Measurements from ENCODE around the gene AGMO. TPM values are rescaled to one million over a fixed set of nuclear protein-coding genes. Genes with fewer than 3 reads are reported as not detected.
"Not testable (repeated sequence)": the region's sequence is repeated elsewhere in the genome, so short reads cannot be mapped to it uniquely, and the experiment has no call there.

The AGMO gene
- total RNA-seq, 1 donor from 2014 or later = not detected

- DNase-seq (ENCODE audit: low read depth) = no peak
- TF ChIP-seq CTCF (conservative IDR thresholded peaks at IDR 0.05; ENCODE audit: low read depth, low read length) = no peak
- H3K4me3 ChIP-seq (ENCODE audit: low read depth, low read length) = no peak overlapping the region
Measured at GRCh38 chr7:15543256-15543655, 18.6 kb downstream of the AGMO start.

- DNase-seq (ENCODE audit: low read depth) = no peak
- no peak overlapping the region for H3K4me3 ChIP-seq (ENCODE audit: low read depth, low read length)
- no peak for TF ChIP-seq CTCF (conservative IDR thresholded peaks at IDR 0.05; ENCODE audit: low read depth, low read length)
Measured at GRCh38 chr7:15527648-15528047, 34.2 kb downstream of the AGMO start.

GRCh38 chr7:15525652-15526263 is 36.1 kb downstream of the AGMO start:
- no peak overlapping the region for H3K4me3 ChIP-seq (ENCODE audit: low read depth, low read length)
- TF ChIP-seq CTCF (conservative IDR thresholded peaks at IDR 0.05; ENCODE audit: low read depth, low read length) = no peak
- no peak for DNase-seq (ENCODE audit: low read depth)

DNA sequence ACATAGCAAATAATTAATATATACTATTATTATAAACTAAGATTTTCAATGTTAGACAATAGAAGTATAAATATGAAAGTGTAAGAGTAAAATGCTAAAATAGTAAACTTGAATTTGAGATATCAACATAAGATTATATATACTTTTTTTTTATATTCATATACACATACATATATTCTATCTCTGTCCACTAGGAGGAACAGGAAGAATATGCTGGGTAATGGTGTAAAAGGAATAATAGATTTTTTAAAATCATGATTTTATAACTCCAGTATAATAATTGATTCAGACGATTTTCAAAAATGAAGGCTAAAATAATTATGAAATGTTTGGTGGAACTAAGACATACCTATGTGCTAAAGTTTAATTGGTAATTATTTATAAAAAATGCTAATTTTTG is 37.7 kb downstream of the AGMO start:
- TF ChIP-seq CTCF (conservative IDR thresholded peaks at IDR 0.05; ENCODE audit: low read depth, low read length) = no peak
- no peak for DNase-seq (ENCODE audit: low read depth)
- no peak overlapping the region for H3K4me3 ChIP-seq (ENCODE audit: low read depth, low read length)

GRCh38 chr7:15517865-15518264 is 44.0 kb downstream of the AGMO start:
- DNase-seq (ENCODE audit: low read depth); H3K4me3 ChIP-seq (ENCODE audit: low read depth, low read length): not testable (repeated sequence)

- TF ChIP-seq CTCF (conservative IDR thresholded peaks at IDR 0.05; ENCODE audit: low read depth, low read length) = no peak
- H3K4me3 ChIP-seq (ENCODE audit: low read depth, low read length) = no peak overlapping the region
- no peak for DNase-seq (ENCODE audit: low read depth)
Measured at GRCh38 chr7:15515252-15515651, 46.6 kb downstream of the AGMO start.

GRCh38 chr7:15508258-15508657 is 53.6 kb downstream of the AGMO start:
- TF ChIP-seq CTCF (conservative IDR thresholded peaks at IDR 0.05; ENCODE audit: low read depth, low read length) = no peak
- no peak for DNase-seq (ENCODE audit: low read depth)
- H3K4me3 ChIP-seq (ENCODE audit: low read depth, low read length) = no peak overlapping the region
